ENCODE results near the gene KLK15. TPM values are rescaled to one million over a fixed set of nuclear protein-coding genes. Genes with fewer than 3 reads are reported as not detected.

KLK15 gene
- polyA plus RNA-seq, 2 of the 4 experiments (the other 2 are of a cell fraction) = not detected

DNA sequence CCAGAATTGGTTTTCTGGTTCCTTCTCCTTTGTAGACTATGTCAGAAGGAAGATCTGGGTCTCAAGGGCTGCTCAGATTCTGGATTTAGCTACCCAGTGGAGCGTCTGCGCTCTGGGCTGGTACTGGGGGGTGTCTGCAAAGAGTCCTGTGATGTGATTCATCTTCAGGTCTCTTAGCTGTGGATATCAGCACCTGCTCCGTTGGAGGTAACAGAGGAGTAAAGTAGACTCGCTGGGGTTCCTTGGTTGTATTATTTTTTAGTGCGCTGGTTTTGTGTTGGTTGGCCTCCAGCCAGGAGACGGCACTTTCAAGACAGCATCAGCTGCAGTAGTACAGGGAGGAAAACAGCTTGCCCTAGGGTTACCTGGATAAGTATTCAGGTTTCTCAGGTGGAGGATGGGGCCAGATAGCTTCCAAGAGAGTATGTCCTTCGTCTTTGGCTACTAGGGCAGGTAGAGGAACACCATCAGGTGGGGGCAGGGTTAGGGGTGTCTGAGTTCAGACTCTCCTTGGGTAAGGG, 10.4 kb upstream of the KLK15 start:
- ChIA-PET POLR2A (no interaction called here), CTCF (interaction anchor here (0.6 to 3.5 kb wide), 6 partner anchors 11 to 173 kb away, joined by 3 to 15 read pairs (median 4); partner anchors contain the start of gene KLK3)
- Histone ChIP-seq H3K4me3 (no peak overlapping the region), H3K27ac (no peak overlapping the region), H3K4me1 (no peaks in the 10 kb centered on the region), H3K4me2 (no peak overlapping the region), H3K9me3 (peaks cover 17% of the 10 kb centered on the region; the same call in 2 of the 3 replicates)
- TF ChIP-seq NPAS2 (CRISPR knock-in tag; IDR thresholded peaks at IDR 0.05; ENCODE audit: borderline replicate concordance) (no peak), CHD2 (IDR thresholded peaks at IDR 0.05; ENCODE audit: low read length, partially characterized antibody) (no peak), FOXS1 (CRISPR knock-in tag; IDR thresholded peaks at IDR 0.05) (no peak), CBX8 (IDR thresholded peaks at IDR 0.05) (no peak), EHMT2 (IDR thresholded peaks at IDR 0.05; ENCODE audit: low read depth) (no peak), KDM5A (IDR thresholded peaks at IDR 0.05) (no peak), GATA3 (IDR thresholded peaks at IDR 0.05; ENCODE audit: borderline replicate concordance) (no peak), BHLHE40 (IDR thresholded peaks at IDR 0.05; ENCODE audit: low read depth, low read length) (no peak), HEYL (CRISPR knock-in tag; IDR thresholded peaks at IDR 0.05) (no peak), MAX (IDR thresholded peaks at IDR 0.05) (no peak), RNF2 (IDR thresholded peaks at IDR 0.05; ENCODE audit: borderline replicate concordance, low read depth) (no peak), RAD21 (conservative IDR thresholded peaks at IDR 0.05 in 1 of 2, IDR thresholded peaks at IDR 0.05 in 1 of 2) (no peak), PHF8 (IDR thresholded peaks at IDR 0.05; ENCODE audit: borderline replicate concordance, low read depth) (no peak)
- ATAC-seq (no peak), FAIRE-seq (no peak), DNase-seq (ENCODE audit: low read depth in 1 of 2, low spot score in 1 of 2) (no peak)
- WGBS (ENCODE audit: missing lambda C conversion rate) = under 1% methylated on average over 7 of the region's 7 CpGs

DNA sequence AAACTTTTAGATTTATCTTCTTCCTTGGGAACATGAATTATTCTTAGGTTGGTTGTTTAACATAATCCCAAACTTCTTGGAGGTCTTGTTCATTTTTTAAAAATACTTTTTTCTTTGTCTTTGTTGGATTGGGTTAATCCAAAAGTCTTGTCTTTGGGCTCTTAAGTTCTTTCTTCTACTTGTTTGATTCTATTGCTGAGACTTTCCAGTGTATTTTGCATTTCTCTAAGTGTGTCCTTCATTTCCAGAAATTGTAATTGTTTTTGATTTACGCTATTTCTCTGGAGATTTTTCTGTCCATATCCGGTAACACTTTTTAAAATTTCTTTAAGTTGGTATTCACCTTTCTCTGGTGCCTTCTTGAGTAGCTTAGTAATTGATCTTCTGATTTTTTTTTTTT, 9.8 kb upstream of the KLK15 start:
- Histone ChIP-seq H3K9me3 (peaks cover 17% of the 10 kb centered on the region; the same call in 2 of the 3 replicates), H3K27ac (no peak overlapping the region), H3K4me2 (no peak overlapping the region), H3K4me3 (no peak overlapping the region), H3K4me1 (no peaks in the 10 kb centered on the region)
- ChIA-PET CTCF (interaction anchor here (1.4 to 3.5 kb wide), 2 partner anchors 21 to 78 kb away, joined by 4 to 15 read pairs; no protein-coding TSS in a partner anchor), POLR2A (no interaction called here)
- TF ChIP-seq CTCF (IDR thresholded peaks at IDR 0.05) (no peak), RARB (CRISPR knock-in tag; IDR thresholded peaks at IDR 0.05) (no peak), ELK1 (IDR thresholded peaks at IDR 0.05; ENCODE audit: low read depth, low read length) (no peak), HOXB13 (CRISPR knock-in tag; IDR thresholded peaks at IDR 0.05; ENCODE audit: low read depth) (no peak), HDAC2 (IDR thresholded peaks at IDR 0.05) (no peak)
- DNase-seq (ENCODE audit: low read depth in 1 of 2, low spot score in 1 of 2) (no peak), ATAC-seq (no peak), FAIRE-seq (no peak)
- WGBS (ENCODE audit: missing lambda C conversion rate) = 17% methylated on average over 2 of the region's 2 CpGs

DNA sequence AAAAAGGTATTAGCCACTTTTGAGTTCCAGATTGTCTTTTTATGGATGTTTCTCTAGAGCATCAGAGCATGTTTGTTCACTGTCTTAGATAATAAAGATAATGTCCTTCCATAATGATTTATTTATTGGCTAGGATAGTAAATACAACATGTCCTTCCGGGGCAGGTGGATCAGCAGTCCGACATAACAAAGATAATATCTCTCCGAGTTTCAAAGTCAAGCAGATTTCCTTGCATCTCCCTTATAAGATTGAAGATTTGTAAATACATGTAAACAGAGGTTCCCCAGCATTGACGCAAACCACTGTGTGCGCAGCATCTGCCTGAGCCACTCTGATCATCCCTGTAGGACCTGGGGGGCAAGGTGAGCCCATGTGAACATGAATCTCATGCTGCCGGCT, 8.8 kb upstream of the KLK15 start:
- ChIA-PET CTCF (interaction anchor here (1.0 kb wide), 1 partner anchor 80 kb away, joined by 5 read pairs; no protein-coding TSS in a partner anchor), POLR2A (no interaction called here)
- ATAC-seq (no peak), DNase-seq (ENCODE audit: low read depth in 1 of 2, low spot score in 1 of 2) (no peak), FAIRE-seq (peak; percentile 51)
- TF ChIP-seq BCL3 (IDR thresholded peaks at IDR 0.05) (no peak), JUN (IDR thresholded peaks at IDR 0.05) (no peak), JUNB (IDR thresholded peaks at IDR 0.05) (no peak), RARB (CRISPR knock-in tag; IDR thresholded peaks at IDR 0.05) (no peak), FOSB (CRISPR knock-in tag; IDR thresholded peaks at IDR 0.05) (no peak), HOXB5 (CRISPR knock-in tag; IDR thresholded peaks at IDR 0.05) (no peak), ZFP36 (IDR thresholded peaks at IDR 0.05; ENCODE audit: borderline replicate concordance, partially characterized antibody) (no peak), ZC3H11A (IDR thresholded peaks at IDR 0.05) (no peak), CHD4 (IDR thresholded peaks at IDR 0.05; ENCODE audit: borderline replicate concordance) (no peak), NR3C1 (IDR thresholded peaks at IDR 0.05) (no peak)
- H3K4me1 ChIP-seq = no peaks in the 10 kb centered on the region
- 66% methylated on average over 6 of the region's 6 CpGs for WGBS (ENCODE audit: missing lambda C conversion rate)
- H3K27ac ChIP-seq = no peak overlapping the region
- H3K9me3 ChIP-seq = peaks cover 17% of the 10 kb centered on the region; the same call in 2 of the 3 replicates
- no peak overlapping the region for H3K4me2 ChIP-seq
- no peak overlapping the region for H3K4me3 ChIP-seq

Data from A549 (cell line).